ENCODE data around the gene PPP4C.

The PPP4C gene

DNA sequence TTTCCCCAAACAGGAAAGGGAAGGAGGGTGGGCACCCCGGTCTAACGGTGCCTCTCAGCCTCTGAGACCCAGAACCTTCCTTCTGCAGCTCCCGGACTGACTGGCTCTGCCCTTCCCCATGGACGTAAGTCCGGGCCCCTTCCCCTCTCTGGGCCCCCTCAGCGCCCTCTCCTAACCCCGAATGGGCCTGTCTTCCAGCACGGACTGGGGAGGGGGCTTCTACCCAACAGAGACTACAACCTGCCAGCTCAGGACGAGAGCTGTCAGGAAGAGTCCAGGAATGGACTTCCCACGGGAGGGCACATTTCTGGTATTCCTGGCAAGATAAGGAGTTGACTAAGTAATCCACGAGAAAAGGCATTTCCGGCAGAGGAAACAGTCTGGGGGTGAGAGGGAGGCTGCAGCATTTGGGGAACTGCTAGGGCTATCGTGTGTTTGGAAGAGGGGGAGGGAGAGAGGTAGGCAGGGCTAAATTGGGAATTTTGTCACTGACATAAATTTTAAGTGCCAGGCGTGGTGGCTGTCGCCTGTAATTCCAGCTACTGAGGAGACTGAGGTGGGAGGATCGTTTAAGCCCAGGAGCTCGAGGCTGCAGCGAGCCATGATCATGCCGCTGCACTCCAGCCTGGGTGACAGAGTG lies 22.3 kb upstream of the PPP4C start:
- CTCF ChIA-PET = interaction anchor here (1.4 to 2.2 kb wide), 8 partner anchors 9 to 39 kb away, joined by 3 to 20 read pairs (median 5); partner anchors contain the start of genes ALDOA, C16orf92, TBX6 and TLCD3B

DNA sequence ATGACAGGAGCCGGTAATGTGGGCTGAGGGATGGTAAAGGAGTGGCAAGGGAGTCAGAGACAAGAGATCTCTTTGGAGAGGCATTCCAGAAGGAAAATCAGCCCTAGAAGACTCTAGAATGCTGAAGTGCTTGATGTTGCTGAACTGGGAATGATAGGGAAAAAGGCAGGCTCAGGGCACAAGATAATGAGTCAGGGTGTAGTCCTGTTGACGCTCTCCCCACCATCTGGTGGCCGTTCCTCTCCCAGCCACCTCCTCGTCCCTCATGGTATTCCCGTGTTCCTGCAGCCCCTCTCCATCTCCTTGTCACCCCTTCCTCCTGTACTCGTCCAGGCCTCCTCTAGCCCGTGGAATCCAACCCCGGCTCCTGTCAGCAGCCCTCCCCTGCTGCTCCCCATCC lies 21.3 kb upstream of the PPP4C start:
- TF ChIP-seq, protein P1, sequence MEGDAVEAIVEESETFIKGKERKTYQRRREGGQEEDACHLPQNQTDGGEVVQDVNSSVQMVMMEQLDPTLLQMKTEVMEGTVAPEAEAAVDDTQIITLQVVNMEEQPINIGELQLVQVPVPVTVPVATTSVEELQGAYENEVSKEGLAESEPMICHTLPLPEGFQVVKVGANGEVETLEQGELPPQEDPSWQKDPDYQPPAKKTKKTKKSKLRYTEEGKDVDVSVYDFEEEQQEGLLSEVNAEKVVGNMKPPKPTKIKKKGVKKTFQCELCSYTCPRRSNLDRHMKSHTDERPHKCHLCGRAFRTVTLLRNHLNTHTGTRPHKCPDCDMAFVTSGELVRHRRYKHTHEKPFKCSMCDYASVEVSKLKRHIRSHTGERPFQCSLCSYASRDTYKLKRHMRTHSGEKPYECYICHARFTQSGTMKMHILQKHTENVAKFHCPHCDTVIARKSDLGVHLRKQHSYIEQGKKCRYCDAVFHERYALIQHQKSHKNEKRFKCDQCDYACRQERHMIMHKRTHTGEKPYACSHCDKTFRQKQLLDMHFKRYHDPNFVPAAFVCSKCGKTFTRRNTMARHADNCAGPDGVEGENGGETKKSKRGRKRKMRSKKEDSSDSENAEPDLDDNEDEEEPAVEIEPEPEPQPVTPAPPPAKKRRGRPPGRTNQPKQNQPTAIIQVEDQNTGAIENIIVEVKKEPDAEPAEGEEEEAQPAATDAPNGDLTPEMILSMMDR (IDR thresholded peaks at IDR 0.05; ENCODE audit: control extremely low read depth, extremely low read depth, low read depth, missing control alignments) = no peak
- ChIA-PET CTCF (interaction anchor here (0.6 to 2.1 kb wide), 11 partner anchors 9 to 354 kb away, joined by 3 to 13 read pairs (median 4); partner anchors contain the start of gene ALDOA), POLR2A (interaction anchor here (1.7 kb wide), 1 partner anchor 11 kb away, joined by 7 read pairs; the partner anchor contains the start of gene ALDOA)
- DNase-seq (ENCODE audit: extremely low spot score) = no peak

More for the DNA sequence above, 22.3 kb upstream of the PPP4C start:
- TF ChIP-seq, protein P1 (IDR thresholded peaks at IDR 0.05; ENCODE audit: control extremely low read depth, extremely low read depth, low read depth, missing control alignments) = no peak
- no peak for DNase-seq (ENCODE audit: extremely low spot score)
- POLR2A ChIA-PET = no interaction called here

DNA sequence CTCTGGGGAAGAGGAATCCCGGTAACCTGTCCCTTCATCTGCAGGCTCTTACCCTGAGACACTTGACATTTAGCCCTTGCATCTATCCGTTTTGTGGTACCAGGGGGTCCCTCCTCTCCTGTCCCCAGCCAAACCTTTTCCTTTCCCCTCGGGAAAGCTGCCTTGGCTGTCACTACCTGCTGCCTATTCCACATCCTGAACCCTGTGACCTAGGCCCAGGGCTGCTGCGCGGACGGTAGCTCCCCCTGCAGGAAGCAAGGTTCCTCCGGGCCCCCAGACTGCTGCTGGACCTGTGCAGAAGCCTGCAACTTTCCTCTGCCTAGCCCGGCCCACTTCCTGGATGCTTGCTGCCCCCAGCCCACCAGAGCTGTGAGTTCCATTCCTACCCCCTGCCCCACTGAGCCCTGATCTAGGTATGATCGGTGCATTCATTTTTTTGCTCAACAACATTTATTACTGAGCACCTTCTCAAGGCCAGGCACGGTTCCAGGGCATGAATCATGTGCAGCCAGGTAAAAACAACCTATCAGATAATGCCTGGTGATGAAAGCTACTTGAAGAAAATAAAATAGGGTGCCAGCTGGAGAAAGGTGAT lies 20.7 kb upstream of the PPP4C start:
- DNase-seq (ENCODE audit: extremely low spot score) = peak; percentile 70
- TF ChIP-seq, protein P1 (IDR thresholded peaks at IDR 0.05; ENCODE audit: control extremely low read depth, extremely low read depth, low read depth, missing control alignments) = peak; percentile 78
- ChIA-PET CTCF (interaction anchor here (0.6 to 2.1 kb wide), 17 partner anchors 8 to 355 kb away, joined by 3 to 13 read pairs (median 3); partner anchors contain the start of genes ALDOA, TBX6 and TLCD3B), POLR2A (interaction anchor here (1.7 kb wide), 1 partner anchor 10 kb away, joined by 7 read pairs; the partner anchor contains the start of gene ALDOA)

DNA sequence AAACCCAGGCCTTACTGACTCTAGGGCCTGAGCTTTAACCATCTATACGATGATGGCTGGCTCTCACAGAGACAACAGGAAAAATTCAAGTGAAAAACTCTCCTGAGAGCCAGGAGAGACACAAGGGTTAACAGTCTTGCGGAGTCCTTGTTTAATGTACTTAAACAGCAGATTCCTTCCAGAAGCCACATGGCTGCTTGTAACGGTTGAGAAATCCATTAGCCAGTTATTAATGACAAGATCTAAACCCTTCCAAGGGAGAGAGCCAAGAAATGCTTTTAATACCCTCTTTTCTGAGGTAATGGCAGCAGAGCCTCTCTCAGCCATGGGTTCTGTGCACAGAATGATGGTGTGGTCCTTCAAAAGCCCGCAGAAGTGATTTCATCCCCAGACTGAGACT lies 15.4 kb upstream of the PPP4C start:
- CTCF ChIA-PET = interaction anchor here (0.7 kb wide), 1 partner anchor 256 kb away, joined by 3 read pairs; no protein-coding TSS in a partner anchor
- no peak for DNase-seq (ENCODE audit: extremely low spot score)
- POLR2A ChIA-PET = no interaction called here
- TF ChIP-seq, protein P1 (IDR thresholded peaks at IDR 0.05; ENCODE audit: control extremely low read depth, extremely low read depth, low read depth, missing control alignments) = no peak

DNA sequence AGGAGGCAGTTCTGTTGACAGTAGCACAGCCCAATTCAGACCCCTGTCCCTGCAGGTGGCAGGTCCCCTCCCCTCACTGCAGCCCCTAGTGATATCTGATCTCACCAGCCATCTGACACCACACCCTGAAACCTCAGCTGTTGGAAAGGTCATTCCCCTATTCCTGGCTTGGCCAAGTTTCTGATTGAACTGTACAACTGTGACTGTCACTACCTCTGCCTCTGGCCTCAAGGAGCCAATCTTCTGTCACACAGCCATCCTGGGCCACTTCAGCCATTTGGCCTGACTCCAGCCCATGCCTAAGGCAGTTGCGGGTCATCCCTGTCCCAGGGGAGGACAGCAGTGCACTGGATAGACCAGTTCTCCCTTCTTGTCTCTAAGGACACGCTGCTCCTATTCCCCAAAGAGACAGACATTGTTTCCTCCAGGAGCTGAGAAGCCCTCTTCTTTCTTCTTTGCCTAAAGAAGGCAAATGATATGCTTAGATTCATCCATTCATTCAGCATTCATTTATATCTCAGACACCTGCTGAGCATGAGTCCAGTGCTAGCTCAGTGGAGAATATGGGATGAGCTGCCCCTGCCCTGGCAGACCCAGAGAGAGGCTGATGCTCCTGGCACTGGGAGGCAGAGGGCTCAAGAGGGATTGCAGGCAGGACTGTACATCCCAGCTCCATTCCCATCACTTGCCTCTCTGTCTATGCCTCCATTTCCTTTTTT lies 14.8 kb upstream of the PPP4C start:
- ChIA-PET POLR2A (no interaction called here), CTCF (interaction anchor here (0.6 to 1.1 kb wide), 2 partner anchors 13 to 31 kb away, joined by 3 to 4 read pairs; partner anchors contain the start of gene TBX6)
- DNase-seq (ENCODE audit: extremely low spot score) = no peak
- TF ChIP-seq, protein P1 (IDR thresholded peaks at IDR 0.05; ENCODE audit: control extremely low read depth, extremely low read depth, low read depth, missing control alignments) = no peak

DNA sequence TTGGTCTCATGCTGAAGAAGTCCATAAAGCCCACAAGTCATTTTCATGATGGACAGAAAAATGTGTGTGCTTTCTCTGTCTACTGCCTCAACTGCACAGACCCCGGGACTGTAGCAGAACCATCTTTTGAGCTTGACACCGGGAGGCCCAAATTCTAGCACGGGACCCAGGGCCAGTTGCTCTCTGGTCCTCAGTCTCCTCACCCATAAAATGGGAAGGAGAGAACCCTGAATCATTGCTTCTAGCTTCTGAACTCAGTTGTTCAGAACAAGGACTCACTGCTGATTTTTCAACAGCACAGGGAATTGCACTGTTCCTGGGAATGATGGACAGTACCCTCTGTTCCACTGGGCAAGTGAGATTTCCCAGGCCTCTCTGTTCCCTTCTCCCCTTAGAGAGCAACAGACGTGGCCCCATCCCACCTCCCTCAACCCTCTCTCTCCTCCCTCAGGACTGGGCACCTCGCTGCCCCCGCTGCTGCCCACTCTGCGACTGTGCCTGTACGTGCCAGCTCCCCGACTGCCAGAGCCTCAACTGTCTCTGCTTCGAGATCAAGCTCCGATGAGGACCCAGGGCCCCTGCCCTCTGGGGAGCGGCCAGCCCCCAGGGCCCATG lies 12.4 kb upstream of the PPP4C start:
- CTCF ChIA-PET = interaction anchor here (0.9 to 1.6 kb wide), 4 partner anchors 8 to 372 kb away, joined by 3 to 11 read pairs (median 4); no protein-coding TSS in a partner anchor
- TF ChIP-seq, protein P1 (IDR thresholded peaks at IDR 0.05; ENCODE audit: control extremely low read depth, extremely low read depth, low read depth, missing control alignments) = no peak

More for the DNA sequence above, 12.4 kb upstream of the PPP4C start:
- no peak for DNase-seq (ENCODE audit: extremely low spot score)
- POLR2A ChIA-PET = no interaction called here
